GM12801 (cell line): ENCODE measurements around the gene SOCS4.

ENCODE experiments used
- CTCF ChIP-seq: IDR thresholded peaks from one replicate; pipeline ENCODE4 v1.5.1; 2011; ENCODE audit warnings: control low read depth; ENCODE audit not compliant: insufficient read length; ENCODE audit errors: extremely low read depth

Gene SOCS4

DNA sequence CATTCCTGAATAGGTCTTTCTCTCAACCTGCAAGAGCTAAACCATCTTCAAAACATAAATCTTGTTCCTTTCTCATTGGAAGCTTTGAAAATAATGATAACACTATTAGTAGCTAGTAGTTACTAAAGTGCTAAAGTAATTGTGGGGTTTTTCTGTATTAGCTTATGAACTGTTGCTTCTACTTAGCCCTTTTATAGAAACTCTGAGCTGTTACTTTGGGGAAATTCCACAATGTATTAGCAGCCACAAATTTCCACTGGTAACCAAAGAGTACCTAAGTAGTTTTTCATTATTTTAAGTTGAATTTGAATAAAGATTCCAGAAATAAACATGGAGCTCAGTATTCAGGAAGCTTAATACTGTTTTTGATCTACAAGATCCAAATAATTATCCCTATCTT is 18.1 kb downstream of the SOCS4 start:
- no peak for TF ChIP-seq CTCF

DNA sequence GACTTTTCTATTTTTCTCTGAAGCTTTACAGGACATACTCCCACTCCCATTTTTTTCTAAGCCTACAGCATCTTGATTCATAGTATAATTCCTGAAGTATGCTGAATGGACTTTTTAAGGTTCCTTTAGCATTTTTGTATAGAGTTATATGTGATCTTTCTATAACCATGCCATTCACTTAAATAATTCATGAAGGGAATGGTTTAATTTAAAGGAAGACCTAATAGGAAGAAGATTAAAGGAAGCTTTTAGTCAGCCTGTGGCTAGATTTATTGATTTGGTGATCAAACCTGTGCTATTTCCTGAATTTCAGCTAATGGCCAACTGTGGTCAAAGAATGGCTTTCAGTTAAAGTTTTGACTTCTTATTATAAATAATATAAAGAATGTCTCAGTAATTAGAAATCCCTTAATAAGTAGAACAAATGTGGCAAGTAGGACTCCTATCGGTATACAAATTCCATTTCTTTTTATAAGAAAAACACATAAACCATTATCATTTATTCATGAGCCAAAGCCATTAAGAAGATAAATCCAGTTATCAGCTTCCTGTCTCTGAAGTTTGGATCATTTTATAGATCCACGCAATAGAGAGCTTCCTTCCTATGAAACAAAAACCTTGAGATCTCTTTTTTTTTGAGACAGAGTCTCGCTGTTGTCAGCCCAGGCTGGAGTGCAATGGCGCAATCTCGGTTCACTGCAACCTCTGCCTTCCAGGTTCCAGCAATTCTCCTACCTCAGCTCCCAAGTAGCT is 20.4 kb downstream of the SOCS4 start:
- no peak for TF ChIP-seq CTCF

DNA sequence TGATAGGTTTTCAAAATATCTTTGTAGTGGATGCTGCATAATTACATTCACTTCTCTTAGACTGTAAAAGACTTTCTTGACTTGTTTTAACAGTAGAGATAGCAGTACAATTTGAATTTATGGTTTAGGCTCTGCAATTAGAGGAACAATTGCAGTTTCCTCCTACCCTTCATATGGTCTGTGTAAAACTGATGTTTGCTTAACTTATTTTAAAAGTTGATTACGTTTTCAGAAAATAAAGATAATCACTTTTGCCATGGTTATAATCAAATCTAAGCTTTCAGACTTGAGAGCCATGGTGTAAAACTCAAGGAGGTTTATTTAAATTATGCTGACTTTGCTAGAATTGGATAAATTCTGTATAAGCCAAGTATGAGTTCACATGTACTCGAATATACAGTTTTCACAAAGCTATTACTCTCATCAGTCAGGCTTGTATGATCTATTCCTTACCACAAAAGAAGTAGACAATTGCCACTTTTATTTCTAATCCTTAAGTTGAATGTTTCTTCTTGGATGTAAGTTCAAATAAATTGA is 21.9 kb downstream of the SOCS4 start:
- TF ChIP-seq CTCF, result no peak

DNA sequence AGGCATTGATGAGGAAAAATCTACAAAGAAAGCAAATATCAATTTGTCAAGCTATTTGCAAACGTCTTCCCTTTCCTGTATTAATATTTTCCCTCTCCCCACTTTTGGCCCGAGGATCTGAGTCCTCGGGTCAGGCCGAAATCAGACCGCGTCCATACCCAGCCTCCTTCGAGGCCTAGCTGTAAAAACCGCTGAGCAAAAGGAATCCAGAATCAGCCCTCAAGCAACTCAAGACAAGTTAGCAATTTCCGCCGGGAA is 24.1 kb downstream of the SOCS4 start:
- no peak for TF ChIP-seq CTCF

DNA sequence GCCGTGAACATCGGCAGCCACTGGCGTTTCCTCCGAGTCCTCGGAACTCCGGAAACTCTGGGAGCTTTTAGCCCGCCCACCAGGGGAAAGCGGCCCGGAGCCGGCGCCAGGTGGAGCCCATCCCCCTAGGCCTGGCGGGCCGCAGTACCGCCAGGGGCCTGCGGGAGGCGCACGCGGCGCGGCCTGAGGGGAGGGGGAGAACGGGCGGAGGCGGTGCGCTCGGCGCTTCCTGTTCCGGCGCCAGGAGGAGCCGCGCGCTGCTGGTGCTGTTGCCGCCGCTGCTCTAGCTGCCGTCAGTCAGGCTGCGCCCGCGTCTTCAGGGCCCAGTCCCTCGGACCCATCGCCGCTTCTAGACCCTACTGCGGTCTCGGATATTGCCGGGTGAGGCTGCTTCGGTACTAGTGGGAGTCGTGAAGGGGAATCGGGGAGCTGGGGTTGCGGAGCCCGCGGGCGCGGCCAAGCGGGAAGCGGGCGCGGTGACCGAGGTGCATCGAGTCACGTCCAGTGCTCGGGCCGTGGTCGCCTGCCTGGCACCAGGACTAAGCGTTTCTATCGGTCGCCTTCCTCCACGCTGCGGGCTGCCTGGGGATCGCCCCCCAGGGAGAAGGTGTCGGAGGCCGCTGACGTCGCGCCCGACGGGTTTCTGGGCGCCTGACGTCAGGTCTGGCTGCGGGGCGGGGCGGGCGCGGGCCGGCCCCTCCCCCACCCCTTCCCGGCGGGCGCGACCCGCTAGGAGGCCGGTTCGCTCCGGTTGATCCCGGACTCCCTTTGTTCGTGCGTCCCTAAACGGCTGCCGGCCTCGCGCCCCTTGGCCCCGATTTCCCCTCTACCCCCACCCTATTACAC is 24.6 kb downstream of the SOCS4 start, which contains the start of gene MAPK1IP1L:
Gene MAPK1IP1L (plus strand): TSS at position 225 of the 846 bp plus-strand sequence. CDS start 10,037 bp downstream, outside the sequence.
- TF ChIP-seq CTCF, result no peak

DNA sequence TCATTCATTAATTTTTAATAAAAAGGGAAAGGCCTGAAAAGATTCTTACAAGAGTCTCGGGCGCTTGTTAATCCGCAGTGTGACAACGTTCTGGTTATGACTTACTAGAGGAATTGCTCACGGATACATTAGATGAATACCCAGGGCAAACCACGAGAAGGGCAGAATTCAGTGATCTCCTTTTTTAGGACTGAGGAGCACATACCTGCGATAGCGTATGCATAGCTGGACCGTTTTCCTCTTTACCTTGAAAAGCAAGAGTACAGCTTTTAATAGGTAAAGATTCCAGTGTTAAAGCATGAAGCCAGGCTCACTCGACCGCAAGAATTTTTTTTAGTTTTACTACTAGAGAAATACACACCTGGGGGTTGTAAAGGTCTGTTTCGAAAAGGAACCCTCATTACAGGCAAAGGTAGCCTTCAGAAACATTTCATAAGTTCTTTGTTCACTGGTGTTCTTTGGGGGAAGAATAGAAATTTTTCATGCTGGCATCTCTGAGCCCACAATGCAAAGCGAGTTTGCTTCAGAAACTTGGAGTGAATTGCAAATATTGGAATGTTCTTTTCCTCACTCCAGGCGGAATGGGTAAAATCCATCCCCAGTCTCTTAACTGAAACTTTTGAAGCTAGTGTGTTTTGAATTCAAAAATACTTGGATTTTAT is 25.4 kb downstream of the SOCS4 start:
- no peak for TF ChIP-seq CTCF

- no peak for TF ChIP-seq CTCF
Observed at GRCh38 chr14:55053018-55053417, 26.0 kb downstream of the SOCS4 start.
